CD4-positive, alpha-beta T cell treated with Interleukin-6 for 4 hours (primary cell): Measurements from ENCODE around the gene PHF3.
"Not testable (repeated sequence)": the region's sequence is repeated elsewhere in the genome, so short reads cannot be mapped to it uniquely, and the experiment has no call there.

Experiments used
- DNase-seq: peaks from one replicate; pipeline ENCODE4 v3.0.0-alpha.2; 2020; ENCODE audit warnings: mixed read lengths

The PHF3 gene

GRCh38 chr6:63716169-63716568 lies 80.6 kb downstream of the PHF3 start:
- no peak for DNase-seq

DNA sequence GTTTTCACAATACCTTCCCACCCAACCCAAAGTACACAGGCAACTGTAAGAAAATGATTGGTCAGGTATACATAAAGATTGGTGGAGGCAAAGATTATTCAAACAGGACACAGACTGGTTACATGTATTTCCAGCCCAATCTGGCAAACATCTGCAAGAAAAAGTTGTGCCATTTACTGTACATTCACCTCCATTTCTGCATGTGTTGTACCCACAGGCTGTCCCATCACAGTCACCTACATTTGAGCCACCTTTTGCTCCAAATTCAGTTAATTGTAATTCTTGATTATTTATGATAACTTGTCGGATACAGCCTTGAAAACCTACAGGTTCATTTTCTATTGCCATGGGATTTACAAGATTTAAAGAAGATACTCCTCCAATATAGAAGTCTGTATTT lies 85.6 kb downstream of the PHF3 start:
- no peak for DNase-seq

- no peak for DNase-seq
Measured at GRCh38 chr6:63724721-63725120, 89.1 kb downstream of the PHF3 start.

DNA sequence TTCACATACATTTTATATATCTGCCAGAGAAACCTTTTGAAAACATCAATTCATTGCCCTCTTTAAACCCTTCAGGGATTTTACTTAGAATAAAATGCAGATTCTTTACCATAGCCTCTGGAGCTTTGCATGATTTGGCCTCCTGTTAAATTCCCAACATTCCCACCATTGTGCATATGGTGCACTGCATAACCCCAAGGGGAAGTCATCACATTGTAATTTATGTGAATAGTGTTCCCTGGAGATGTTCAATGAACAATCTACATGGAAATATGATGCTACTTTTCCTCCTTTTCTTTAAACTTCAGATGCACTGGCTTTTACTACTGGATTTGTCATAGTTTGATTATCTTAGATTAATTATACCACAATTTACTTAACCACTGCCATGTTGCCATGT lies 94.7 kb downstream of the PHF3 start:
- DNase-seq, result no peak

GRCh38 chr6:63731930-63732329 lies 96.3 kb downstream of the PHF3 start:
- DNase-seq, result no peak

DNA sequence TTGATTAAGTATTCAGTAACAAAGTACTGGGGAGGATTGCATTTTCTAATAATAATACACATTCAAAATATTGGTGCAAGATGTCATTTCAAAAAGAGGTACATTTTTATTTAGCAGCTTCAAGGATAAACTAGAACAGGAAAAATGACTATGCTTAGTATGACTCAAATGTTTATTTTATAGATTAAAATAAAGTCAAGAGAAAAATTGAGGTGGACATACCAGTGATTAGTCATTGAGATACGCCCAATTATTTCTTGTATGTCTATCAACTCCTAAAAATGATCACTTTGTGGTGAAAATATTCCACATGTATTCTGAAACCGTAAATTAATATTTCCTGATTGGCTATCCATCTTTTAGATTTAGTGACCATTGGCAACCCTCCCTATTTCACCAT lies 96.7 kb downstream of the PHF3 start:
- DNase-seq, result no peak

DNA sequence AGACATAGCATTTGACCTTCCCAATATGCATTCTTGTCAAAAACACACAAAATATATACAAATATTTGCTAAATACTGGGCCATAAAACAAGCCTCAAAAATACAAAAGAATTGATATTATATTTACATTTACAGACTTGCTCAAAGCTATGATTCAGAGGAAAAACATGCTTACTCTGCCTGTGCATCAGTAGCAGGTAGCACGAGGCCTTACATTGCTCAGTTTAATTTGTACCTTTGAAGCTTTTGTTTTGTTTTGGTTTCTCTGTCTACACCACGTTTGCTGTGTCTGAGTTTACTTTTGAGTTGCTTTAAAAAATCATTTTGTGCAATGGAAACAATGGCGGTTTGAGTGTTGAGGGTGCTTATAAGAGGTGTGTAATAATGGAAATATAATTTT lies 99.3 kb downstream of the PHF3 start:
- DNase-seq, result no peak

- DNase-seq, result not testable (repeated sequence)
Measured at GRCh38 chr6:63738190-63738589, 102.6 kb downstream of the PHF3 start.

- DNase-seq, result no peak
Measured at GRCh38 chr6:63739094-63739687, 103.6 kb downstream of the PHF3 start.

DNA sequence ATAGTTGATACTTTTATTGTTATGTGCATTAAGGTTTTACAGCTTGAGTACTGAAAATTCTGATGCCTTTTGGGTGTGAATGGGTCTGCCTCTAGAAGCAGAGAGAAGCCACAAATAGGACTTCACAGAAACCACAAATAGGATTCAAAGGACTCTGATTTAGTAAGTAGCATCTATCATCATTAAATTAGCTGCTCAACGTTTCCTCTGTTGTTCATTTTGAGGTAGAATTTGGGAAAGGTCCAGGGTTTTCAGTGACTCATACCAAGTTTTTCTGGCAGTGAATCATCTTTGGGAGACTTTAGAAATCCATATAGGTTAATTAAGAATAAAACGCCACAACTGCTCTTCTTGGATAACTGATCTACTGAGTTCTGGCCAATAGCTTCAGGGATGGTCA lies 105.1 kb downstream of the PHF3 start:
- DNase-seq, result no peak

DNA sequence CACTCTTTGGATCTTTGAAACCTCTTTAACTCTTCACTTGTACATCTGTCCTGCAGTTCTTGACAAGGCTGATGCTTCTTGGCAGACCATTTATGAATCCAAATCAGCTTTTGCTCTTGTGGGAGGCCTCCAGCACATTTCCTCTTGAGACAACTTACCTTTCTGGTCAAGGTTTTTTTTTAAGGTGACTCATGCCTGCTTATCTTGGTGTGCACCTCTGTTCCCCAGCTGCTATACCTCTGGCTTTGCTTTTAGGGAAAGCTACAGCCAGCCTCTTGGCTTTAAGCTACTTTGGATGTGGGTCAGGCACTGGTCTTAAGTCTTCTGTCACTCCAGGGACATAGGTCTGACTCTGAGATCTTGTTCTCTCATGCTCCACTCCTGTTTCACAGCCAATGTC lies 106.5 kb downstream of the PHF3 start:
- DNase-seq, result no peak

DNA sequence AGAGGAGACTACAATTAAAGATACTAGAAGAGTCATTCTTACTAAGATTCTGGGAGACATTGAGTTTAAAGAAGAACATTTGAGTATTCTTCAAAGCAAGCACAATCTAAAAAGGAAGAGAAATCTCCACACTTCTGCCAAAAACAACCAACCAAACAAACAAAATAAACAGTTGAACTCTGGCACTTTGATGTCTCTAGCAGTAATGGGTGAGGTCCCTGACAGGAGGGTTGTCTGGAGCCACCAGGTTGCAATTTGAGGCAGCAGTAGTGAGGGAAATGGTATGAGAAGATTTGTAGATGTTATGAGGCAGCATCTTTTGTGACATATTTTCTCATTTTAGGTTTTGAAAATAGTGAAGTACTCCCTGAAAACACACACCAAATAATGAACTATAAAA lies 108.1 kb downstream of the PHF3 start:
- DNase-seq, result no peak

DNA sequence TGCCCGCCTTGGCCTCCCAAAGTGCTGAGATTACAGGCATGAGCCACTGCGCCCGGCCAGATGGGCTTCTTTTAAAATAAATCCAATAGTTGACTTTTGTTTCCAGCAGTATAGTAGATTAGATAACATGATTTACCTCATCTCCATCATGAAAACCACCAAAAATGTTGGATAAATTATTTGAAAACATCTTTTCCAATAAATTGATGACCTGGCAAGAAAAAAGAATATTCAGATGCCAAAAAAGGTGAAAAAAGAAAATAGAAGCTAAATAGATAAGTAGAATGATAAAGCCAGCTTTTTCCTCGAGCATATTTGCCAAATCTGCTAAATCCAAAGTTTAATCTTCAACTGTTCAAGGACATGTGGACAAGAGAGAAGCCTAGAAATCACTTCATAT lies 109.2 kb downstream of the PHF3 start:
- no peak for DNase-seq

GRCh38 chr6:63745784-63746183 lies 110.2 kb downstream of the PHF3 start:
- DNase-seq, result no peak

DNA sequence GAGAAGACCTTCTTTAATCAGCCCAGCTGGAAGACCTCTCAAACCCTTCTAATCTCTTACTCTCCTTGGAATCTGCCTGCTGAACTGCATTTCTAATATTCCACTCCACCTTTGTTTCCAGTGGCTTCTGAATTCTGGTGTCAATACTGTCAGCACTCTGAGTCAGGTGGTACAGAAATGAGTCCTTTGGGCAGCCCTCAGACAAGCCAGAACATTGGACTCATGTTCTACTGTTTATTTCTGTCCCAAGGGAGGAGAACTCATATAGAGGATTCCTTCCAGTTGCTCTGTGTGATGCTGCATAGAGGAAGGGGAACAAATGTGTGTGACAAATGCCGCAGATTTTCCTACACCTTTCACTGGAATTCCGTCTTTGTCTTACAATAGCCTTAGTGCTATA lies 114.8 kb downstream of the PHF3 start:
- DNase-seq, result no peak

DNA sequence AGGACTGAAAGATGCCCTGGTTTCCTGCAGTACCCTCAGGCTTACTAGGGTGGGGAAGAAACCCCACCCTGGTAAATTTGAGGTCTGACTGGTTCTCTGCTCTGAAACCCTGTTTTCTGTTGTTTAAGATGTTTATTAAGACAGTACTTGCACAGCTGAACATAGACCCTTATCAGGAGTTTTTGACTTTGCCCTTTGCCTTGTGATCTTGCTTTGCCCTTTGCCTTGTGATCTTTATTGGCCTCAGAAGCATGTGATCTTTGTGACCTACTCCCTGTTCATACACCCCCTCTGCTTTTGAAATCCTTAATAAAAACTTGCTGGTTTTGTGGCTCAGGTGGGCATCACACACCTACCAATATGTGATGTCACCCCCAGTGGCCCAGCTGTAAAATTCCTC lies 121.7 kb downstream of the PHF3 start:
- not testable (repeated sequence) for DNase-seq

DNA sequence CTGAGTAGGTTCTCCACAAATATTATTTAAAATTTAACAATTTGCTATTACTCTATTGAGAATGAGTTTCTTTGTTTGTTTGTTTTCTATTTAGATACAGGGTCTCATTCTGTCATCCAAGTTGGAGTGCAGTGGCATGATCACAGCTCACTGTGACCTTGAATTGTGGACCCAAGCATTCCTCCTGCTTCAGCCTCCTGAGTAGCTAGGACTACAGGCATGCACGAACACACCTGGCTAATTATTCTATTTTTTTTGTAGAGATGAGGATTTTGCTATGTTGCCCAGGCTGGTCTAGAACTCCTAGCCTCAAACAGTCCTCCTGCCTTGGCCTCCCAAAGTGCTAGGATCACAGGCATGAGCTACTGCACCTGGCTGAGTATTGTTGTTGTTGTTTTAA lies 122.2 kb downstream of the PHF3 start:
- DNase-seq, result no peak

DNA sequence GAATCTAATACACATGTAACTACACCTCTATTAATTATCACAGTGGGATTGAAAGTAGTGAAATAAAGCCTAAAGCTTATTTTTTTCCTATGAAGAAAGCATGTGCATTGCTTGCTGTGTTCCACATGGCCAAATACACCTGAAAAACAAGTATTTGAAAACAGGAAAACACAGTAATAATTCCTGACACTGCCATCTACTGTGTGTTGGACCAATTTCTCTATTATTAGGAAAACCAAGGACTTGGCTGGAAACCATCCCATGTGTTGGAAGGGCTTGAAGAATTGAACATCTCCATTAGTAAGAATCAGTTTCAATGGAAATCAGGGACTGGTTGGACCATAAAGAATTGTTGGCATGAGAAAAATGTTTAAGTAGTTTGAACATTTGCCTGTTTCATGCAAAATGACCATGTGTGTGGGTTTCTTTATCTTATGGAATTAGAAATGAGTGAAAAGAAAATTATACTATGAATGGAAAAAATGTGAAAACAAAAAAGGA lies 124.1 kb downstream of the PHF3 start:
- no peak for DNase-seq

GRCh38 chr6:63760199-63760598 lies 124.6 kb downstream of the PHF3 start:
- no peak for DNase-seq

GRCh38 chr6:63764318-63764916 lies 128.8 kb downstream of the PHF3 start:
- DNase-seq, result no peak
